GM12878 (cell line): ENCODE measurements around the gene USP16. TPM values are rescaled to one million over a fixed set of nuclear protein-coding genes. Genes with fewer than 3 reads are reported as not detected.

Source experiments
- ATAC-seq: fragments of 200-7000 bp; cut with Tn5 transposase; 3 replicates; pipeline ENCODE4 v1.9.1; 2020; ENCODE audit warnings: mild to moderate bottlenecking, moderate library complexity
- BruUV-seq: library from RNA; stranded (reverse); fragments of 400-500 nt; replicated peaks from 2 replicates; lab custom pipeline; 2021; lab: Mats Ljungman, UMichigan
- CTCF ChIA-PET: fragments of 300-600 bp; sonication (Branson Sonifier 250); formaldehyde crosslinking; extraction: SDS; loops from one replicate; lab custom pipeline; 2021; ENCODE audit warnings: inconsistent platforms; lab: Yijun Ruan, JAX
- POLR2A ChIA-PET: fragments of 350-600 bp; formaldehyde crosslinking; extraction: SDS; loops from one replicate; lab custom pipeline; 2021; ENCODE audit warnings: inconsistent platforms; lab: Charles Lee
- RAD21 ChIA-PET: fragments of 300-600 bp; sonication (Branson Sonifier 250); formaldehyde crosslinking; loops from one replicate; lab custom pipeline; 2023; ENCODE audit warnings: antibody characterized with exemption; ENCODE audit not compliant: unreplicated experiment; lab: Charles Lee
- SMC1A ChIA-PET: fragments of 300-600 bp; sonication (Branson Sonifier 250); formaldehyde crosslinking; loops from one replicate; lab custom pipeline; 2023; ENCODE audit not compliant: unreplicated experiment, uncharacterized antibody; lab: Charles Lee
- DNase-seq: peaks from one replicate; pipeline ENCODE4 v3.0.0-alpha.2; 2011; ENCODE audit warnings: low read depth, low spot score
- FAIRE-seq: peaks from 3 replicates; lab custom pipeline; 2011; peaks lifted over from hg19 to GRCh38; lab: Jason Lieb, UNC
- H2AFZ ChIP-seq: 2 replicates; pipeline ENCODE4 v1.6.0; 2011; ENCODE audit warnings: low read depth, low read length, control low read depth; ENCODE audit not compliant: control insufficient read depth
- H3K27ac ChIP-seq: 2 replicates; pipeline ENCODE4 v1.5.1; 2011; ENCODE audit warnings: control low read depth; ENCODE audit not compliant: control insufficient read depth, insufficient read depth
- H3K27me3 ChIP-seq, 2 experiments: replicated peaks in 1 of 2; 2 replicates each; pipeline versions ENCODE4 v1.6.0 to v1.6.1; 2011; ENCODE audit warnings: low read length in 1 of 2; ENCODE audit not compliant: control insufficient read depth in 2 of 2, insufficient read depth in 2 of 2
- H3K36me3 ChIP-seq, 2 experiments: 2 replicates each; pipeline ENCODE4 v1.5.1; 2011; ENCODE audit warnings: low read length in 1 of 2; ENCODE audit not compliant: control insufficient read depth in 2 of 2, insufficient read depth in 2 of 2
- H3K4me1 ChIP-seq: 2 replicates; pipeline ENCODE4 v1.6.1; 2011; ENCODE audit warnings: mild to moderate bottlenecking, low read length, moderate library complexity, mixed read lengths; ENCODE audit not compliant: control insufficient read depth, insufficient read depth
- H3K4me2 ChIP-seq: 2 replicates; pipeline ENCODE4 v1.6.0; 2011; ENCODE audit warnings: control low read depth; ENCODE audit not compliant: control insufficient read depth, insufficient read depth
- H3K4me3 ChIP-seq: fragments of 200-600 bp; sonication (generic); 2 replicates; pipeline ENCODE4 v1.5.1; 2016
- H3K79me2 ChIP-seq: 2 replicates; pipeline ENCODE4 v1.6.0; 2011; ENCODE audit warnings: low read length; ENCODE audit not compliant: control insufficient read depth, insufficient read depth
- H3K9ac ChIP-seq: 2 replicates; pipeline ENCODE4 v1.8.0; 2011; ENCODE audit warnings: low read length, control low read depth, mixed read lengths; ENCODE audit not compliant: control insufficient read depth, insufficient read depth
- H3K9me3 ChIP-seq: replicated peaks from 3 replicates; pipeline ENCODE4 v1.5.1; 2011; ENCODE audit warnings: mild to moderate bottlenecking, low read length; ENCODE audit not compliant: control insufficient read depth, insufficient read depth
- H4K20me1 ChIP-seq: 2 replicates; pipeline ENCODE4 v1.6.0; 2011; ENCODE audit not compliant: control insufficient read depth, insufficient read depth
- ATF7 ChIP-seq: fragments of 450-650 bp; IDR thresholded peaks from 2 replicates; pipeline ENCODE4 v1.6.1; 2016; ENCODE audit warnings: low read depth, mild to moderate bottlenecking
- CBX3 ChIP-seq: fragments of 200-600 bp; sonication (generic); IDR thresholded peaks from 2 replicates; pipeline ENCODE4 v1.6.1; 2016; ENCODE audit warnings: low read depth, borderline replicate concordance
- FOXK2 ChIP-seq: fragments of 450-650 bp; IDR thresholded peaks from 2 replicates; pipeline ENCODE4 v1.6.1; 2017; ENCODE audit warnings: mild to moderate bottlenecking, moderate library complexity
- FOXM1 ChIP-seq: IDR thresholded peaks from 2 replicates; pipeline ENCODE4 v1.6.1; 2012; ENCODE audit warnings: low read depth, mild to moderate bottlenecking, inconsistent platforms, low read length, moderate library complexity
- MEF2B ChIP-seq: fragments of 450-650 bp; IDR thresholded peaks from 2 replicates; pipeline ENCODE4 v1.6.1; 2018; ENCODE audit warnings: mild to moderate bottlenecking, moderate library complexity; ENCODE audit not compliant: partially characterized antibody, poor library complexity, severe bottlenecking
- MLLT1 ChIP-seq: fragments of 450-650 bp; IDR thresholded peaks from 2 replicates; pipeline ENCODE4 v1.6.1; 2016; ENCODE audit warnings: mild to moderate bottlenecking
- NFXL1 ChIP-seq: fragments of 450-650 bp; IDR thresholded peaks from 2 replicates; pipeline ENCODE4 v1.6.1; 2017; ENCODE audit warnings: antibody characterized with exemption, mild to moderate bottlenecking, borderline replicate concordance
- POLR2AphosphoS5 ChIP-seq: IDR thresholded peaks from 2 replicates; pipeline ENCODE4 v1.6.1; 2011; ENCODE audit warnings: mild to moderate bottlenecking, low read length, inconsistent platforms
- RELA ChIP-seq: fragments of 450-650 bp; IDR thresholded peaks from 2 replicates; pipeline ENCODE4 v1.8.0; 2014; ENCODE audit warnings: borderline replicate concordance; ENCODE audit not compliant: partially characterized antibody
- RELB ChIP-seq: fragments of 450-650 bp; IDR thresholded peaks from 2 replicates; pipeline ENCODE4 v1.6.1; 2017; ENCODE audit warnings: low read depth, mild to moderate bottlenecking, moderate library complexity
- SIN3A ChIP-seq: IDR thresholded peaks from 2 replicates; pipeline ENCODE4 v1.6.1; 2012; ENCODE audit warnings: low read depth, low read length, improper control_type of control experiment
- SIX5 ChIP-seq: IDR thresholded peaks from 2 replicates; pipeline ENCODE4 v1.6.1; 2011; ENCODE audit warnings: mild to moderate bottlenecking, low read depth, low read length, moderate library complexity; ENCODE audit not compliant: severe bottlenecking
- SREBF1 ChIP-seq: IDR thresholded peaks from 2 replicates; pipeline ENCODE4 v1.6.1; 2012; ENCODE audit warnings: mild to moderate bottlenecking, low read length
- STAT3 ChIP-seq: IDR thresholded peaks from 2 replicates; pipeline ENCODE4 v1.6.1; 2011; ENCODE audit warnings: low read depth, low read length, improper control_type of control experiment
- TCF3 ChIP-seq: IDR thresholded peaks from 2 replicates; pipeline ENCODE4 v1.6.1; 2012; ENCODE audit warnings: low read depth, mild to moderate bottlenecking, low read length, borderline replicate concordance; ENCODE audit not compliant: insufficient read depth
- ZBTB40 ChIP-seq: fragments of 450-650 bp; IDR thresholded peaks from 2 replicates; pipeline ENCODE4 v1.6.1; 2016; ENCODE audit warnings: mild to moderate bottlenecking, moderate library complexity, borderline replicate concordance
- ZNF217 ChIP-seq: fragments of 450-650 bp; IDR thresholded peaks from 2 replicates; pipeline ENCODE4 v1.6.1; 2017; ENCODE audit warnings: antibody characterized with exemption, mild to moderate bottlenecking
- WGBS: methylation state at CpG from one replicate; pipeline ENCODE4 v1.1.6; 2016; ENCODE audit warnings: low lambda C conversion rate; ENCODE audit not compliant: insufficient replicate concordance, insufficient coverage; ENCODE audit errors: missing lambda C conversion rate; 5-methylcytosine and 5-hydroxymethylcytosine counted together
- in situ Hi-C: fragments of 300-500 bp; cut with MboI; formaldehyde crosslinking; loops from 9 replicates; pipeline ENCODE4 v1.14.3; 2018; ENCODE audit warnings: mixed read lengths
- intact Hi-C: fragments of 100-400 bp; cut with micrococcal nuclease; formaldehyde crosslinking; loops from one replicate; pipeline ENCODE4 v1.14.2; 2022; ENCODE audit not compliant: unreplicated experiment
- polyA plus RNA-seq, 11 experiments: library from polyadenylated mRNA; depleted of rRNA in 4 of 11; unstranded in 6 of 11; stranded (reverse) in 5 of 11; fragments of >200 nt; fragmentation: Nextera tagmentation in 4 of 11; fragmentation: Illumina TruSeq in 1 of 11; extraction: Ambion mirVana in 4 of 11; extraction: Trizol in 1 of 11; gene quantifications; 1 replicate in 1 of 11; 2 replicates in 10 of 11; pipeline versions ENCODE4 v1.2.1 to v1.2.3, GENCODE V29; 2011 to 2016; ENCODE audit warnings: inconsistent platforms in 2 of 11, missing spikeins in 2 of 11, low read depth in 1 of 11
- total RNA-seq, 4 experiments: library from RNA; depleted of rRNA in 3 of 4; stranded (reverse); fragments of >200 nt in 3 of 4; fragmentation: Illumina TruSeq in 1 of 4; extraction: Trizol in 1 of 4; gene quantifications; 2 replicates each; pipeline versions ENCODE4 v1.2.1 to v1.2.3, GENCODE V29; 2013 to 2021

USP16 gene
- total and polyA plus RNA-seq, 10 of the 15 experiments (the other 5 are each of a cell fraction or from before 2014, with no cell fraction given) = 29.5 to 68.7 (median 52.3) TPM

GRCh38 chr21:29056538-29057050, 32.1 kb downstream of the USP16 start:
- no peaks in the 10 kb centered on the region for H4K20me1 ChIP-seq
- ChIA-PET SMC1A (interaction anchor here (1.0 to 1.1 kb wide), 3 partner anchors 8 to 38 kb away, joined by 3 to 4 read pairs (median 3); partner anchors contain the start of gene RWDD2B), RAD21 (no interaction called here), CTCF (interaction anchor here (1.1 kb wide), 1 partner anchor 13 kb away, joined by 3 read pairs; no protein-coding TSS in a partner anchor), POLR2A (interaction anchor here (0.7 kb wide), 1 partner anchor 12 kb away, joined by 4 read pairs; no protein-coding TSS in a partner anchor)
- H3K36me3 ChIP-seq = peaks cover 9 to 40% of the 10 kb centered on the region in 2 experiments
- in situ Hi-C loops = no loop called here
- BruUV-seq = no TSS peak
- WGBS = 69% methylated on average over 3 of the region's 3 CpGs
- no peak for DNase-seq
- H3K27ac ChIP-seq = no peak overlapping the region
- H3K79me2 ChIP-seq = no peaks in the 10 kb centered on the region
- ATAC-seq = no peak
- no peak overlapping the region for H3K9ac ChIP-seq
- no peak for FAIRE-seq
- H3K4me2 ChIP-seq = no peak overlapping the region
- H3K4me3 ChIP-seq = no peak overlapping the region
- H3K4me1 ChIP-seq = no peaks in the 10 kb centered on the region
- H2AFZ ChIP-seq = no peak overlapping the region
- TF ChIP-seq MEF2B (no peak), CBX3 (no peak), ZBTB40 (no peak), ZNF217 (no peak), MLLT1 (no peak), POLR2AphosphoS5 (no peak), RELB (no peak), SREBF1 (no peak), SIX5 (no peak), FOXK2 (no peak), TCF3 (no peak), STAT3 (no peak), SIN3A (no peak), ATF7 (no peak), NFXL1 (no peak), RELA (no peak), FOXM1 (no peak)
- no peaks in the 10 kb centered on the region for H3K27me3 ChIP-seq
- intact Hi-C loops = no loop called here
- no peaks in the 10 kb centered on the region; the same call in 2 of the 3 replicates for H3K9me3 ChIP-seq
